Parathyroid adenoma (tissue), 2 donors: ENCODE data around the gene TMCO4.

Source experiments
- H2AFZ ChIP-seq: fragments of 300-600 bp; sonication (generic); one replicate; pipeline ENCODE4 v1.7.0; 2017; ENCODE audit warnings: antibody characterized with exemption, mild to moderate bottlenecking
- H3K27ac ChIP-seq: fragments of 300-600 bp; sonication (generic); one replicate; pipeline ENCODE4 v1.7.0; 2017
- H3K27me3 ChIP-seq: fragments of 300-600 bp; sonication (generic); one replicate; pipeline ENCODE4 v1.7.0; 2017; ENCODE audit warnings: low read length; ENCODE audit not compliant: control insufficient read depth, insufficient read depth
- H3K36me3 ChIP-seq: fragments of 300-600 bp; sonication (generic); one replicate; pipeline ENCODE4 v1.7.0; 2017; ENCODE audit warnings: low read length; ENCODE audit not compliant: control insufficient read depth, insufficient read depth
- H3K4me1 ChIP-seq: fragments of 300-600 bp; sonication (generic); one replicate; pipeline ENCODE4 v1.7.0; 2017; ENCODE audit warnings: control low read depth
- H3K4me2 ChIP-seq: fragments of 300-600 bp; sonication (generic); one replicate; pipeline ENCODE4 v1.7.0; 2017; ENCODE audit warnings: low read length
- H3K4me3 ChIP-seq: fragments of 300-600 bp; sonication (generic); one replicate; pipeline ENCODE4 v1.7.0; 2017; ENCODE audit warnings: low read depth, low read length
- H3K79me2 ChIP-seq: fragments of 300-600 bp; sonication (generic); one replicate; pipeline ENCODE4 v1.7.0; 2017; ENCODE audit warnings: control low read depth
- H3K9ac ChIP-seq: fragments of 300-600 bp; sonication (generic); one replicate; pipeline ENCODE4 v1.7.0; 2017; ENCODE audit warnings: mild to moderate bottlenecking
- H3K9me3 ChIP-seq: fragments of 300-600 bp; sonication (generic); one replicate; pipeline ENCODE4 v1.7.0; 2017; ENCODE audit warnings: low read length; ENCODE audit not compliant: control insufficient read depth
- CTCF ChIP-seq: fragments of 300-600 bp; sonication (generic); IDR thresholded peaks from one replicate; pipeline ENCODE4 v1.7.0; 2017; ENCODE audit warnings: antibody characterized with exemption, mild to moderate bottlenecking
- donor health status: primary hyperparathyroidism.

The TMCO4 gene

GRCh38 chr1:19678493-19678892 is 121.2 kb downstream of the TMCO4 start:
- Histone ChIP-seq H2AFZ (no peak overlapping the region), H3K9me3 (no peaks in the 10 kb centered on the region), H3K79me2 (no peaks in the 10 kb centered on the region), H3K27ac (no peak overlapping the region), H3K4me1 (no peaks in the 10 kb centered on the region), H3K4me2 (no peak overlapping the region), H3K27me3 (no peaks in the 10 kb centered on the region), H3K36me3 (no peaks in the 10 kb centered on the region), H3K9ac (no peak overlapping the region), H3K4me3 (no peak overlapping the region)
- no peak for TF ChIP-seq CTCF

GRCh38 chr1:19676438-19676922 is 123.2 kb downstream of the TMCO4 start:
- H3K4me2 ChIP-seq: no peak overlapping the region
- no peaks in the 10 kb centered on the region for H3K9me3 ChIP-seq

GRCh38 chr1:19675797-19676196 is 123.9 kb downstream of the TMCO4 start:
- Histone ChIP-seq H3K4me3 (no peak overlapping the region), H2AFZ (no peak overlapping the region), H3K4me1 (no peaks in the 10 kb centered on the region), H3K4me2 (no peak overlapping the region), H3K36me3 (no peaks in the 10 kb centered on the region), H3K9me3 (no peaks in the 10 kb centered on the region), H3K79me2 (no peaks in the 10 kb centered on the region), H3K27me3 (no peaks in the 10 kb centered on the region), H3K27ac (no peak overlapping the region), H3K9ac (no peak overlapping the region)
- no peak for TF ChIP-seq CTCF

More at GRCh38 chr1:19676438-19676922, 123.2 kb downstream of the TMCO4 start:
- Histone ChIP-seq H3K27ac (no peak overlapping the region), H3K27me3 (no peaks in the 10 kb centered on the region), H3K9ac (no peak overlapping the region), H3K79me2 (no peaks in the 10 kb centered on the region), H3K4me1 (no peaks in the 10 kb centered on the region), H3K36me3 (no peaks in the 10 kb centered on the region), H3K4me3 (no peak overlapping the region), H2AFZ (no peak overlapping the region)
- no peak for TF ChIP-seq CTCF

- no peak for TF ChIP-seq CTCF
- no peaks in the 10 kb centered on the region for H3K4me1 ChIP-seq
- no peaks in the 10 kb centered on the region for H3K9me3 ChIP-seq
- no peak overlapping the region for H3K27ac ChIP-seq
- H3K4me2 ChIP-seq: no peak overlapping the region
- no peak overlapping the region for H3K4me3 ChIP-seq
- no peaks in the 10 kb centered on the region for H3K27me3 ChIP-seq
- no peaks in the 10 kb centered on the region for H3K79me2 ChIP-seq
- no peak overlapping the region for H2AFZ ChIP-seq
- H3K36me3 ChIP-seq: no peaks in the 10 kb centered on the region
- no peak overlapping the region for H3K9ac ChIP-seq
Observed at GRCh38 chr1:19672237-19672636, 127.5 kb downstream of the TMCO4 start.

GRCh38 chr1:19670787-19671186 is 128.9 kb downstream of the TMCO4 start:
- Histone ChIP-seq H3K36me3 (no peaks in the 10 kb centered on the region), H3K27me3 (no peaks in the 10 kb centered on the region), H3K79me2 (no peaks in the 10 kb centered on the region), H2AFZ (no peak overlapping the region), H3K9me3 (no peaks in the 10 kb centered on the region), H3K9ac (no peak overlapping the region), H3K4me1 (no peaks in the 10 kb centered on the region), H3K4me3 (no peak overlapping the region), H3K27ac (no peak overlapping the region), H3K4me2 (no peak overlapping the region)
- TF ChIP-seq CTCF: no peak
